HG03066 (cell line): ENCODE data around the gene DOCK3.
"Not testable (repeated sequence)": the region's sequence is repeated elsewhere in the genome, so short reads cannot be mapped to it uniquely, and the experiment has no call there.

ENCODE experiments used
- ATAC-seq: cut with Tn5 transposase; IDR thresholded peaks from one replicate; pipeline ENCODE4 v1.9.1; 2021; ENCODE audit warnings: low read depth; ENCODE audit not compliant: unreplicated experiment

Gene DOCK3

DNA sequence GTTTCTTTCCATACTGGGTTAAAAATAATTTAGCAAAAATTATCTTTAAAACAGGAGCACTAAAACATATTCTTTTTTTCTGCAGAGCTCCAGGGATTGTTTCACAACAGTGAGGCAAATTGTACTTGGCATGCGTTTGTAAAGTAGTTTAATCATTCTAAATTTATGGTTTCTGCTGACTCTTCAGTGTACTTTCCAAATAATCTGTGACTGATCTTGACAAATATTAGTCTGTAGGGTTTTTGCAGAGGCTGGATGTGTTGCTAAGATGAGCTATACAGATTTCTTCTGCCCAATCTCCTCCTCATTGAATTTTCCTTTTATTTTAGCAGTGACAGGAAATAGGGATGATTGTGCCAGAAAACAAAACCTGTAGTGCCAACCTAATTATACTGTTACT, 382.4 kb downstream of the DOCK3 start:
- no peak for ATAC-seq

- no peak for ATAC-seq
Measured at GRCh38 chr3:51063053-51063452, 388.3 kb downstream of the DOCK3 start.

- no peak for ATAC-seq
Measured at GRCh38 chr3:51075221-51075775, 400.6 kb downstream of the DOCK3 start.

GRCh38 chr3:51082363-51082762, 407.6 kb downstream of the DOCK3 start:
- ATAC-seq, result no peak

DNA sequence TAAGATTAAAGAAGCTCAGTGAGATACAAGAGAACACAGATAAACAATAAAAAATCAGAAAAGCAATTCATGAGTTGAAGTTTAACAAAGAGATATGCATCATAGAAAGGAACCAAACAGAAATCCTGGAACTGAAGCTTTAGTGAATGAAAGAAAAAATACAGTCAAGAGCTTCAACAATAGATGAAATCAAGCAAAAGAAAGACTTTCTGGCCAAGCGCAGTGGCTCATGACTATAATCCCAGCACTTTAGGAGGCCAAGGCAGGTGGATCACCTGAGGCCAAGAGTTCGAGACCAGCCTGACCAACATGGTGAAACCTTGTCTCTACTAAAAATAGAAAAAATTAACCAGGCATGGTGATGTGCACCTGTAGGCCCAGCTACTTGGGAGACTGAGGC, 408.8 kb downstream of the DOCK3 start:
- no peak for ATAC-seq

GRCh38 chr3:51092141-51092540, 417.4 kb downstream of the DOCK3 start:
- not testable (repeated sequence) for ATAC-seq

DNA sequence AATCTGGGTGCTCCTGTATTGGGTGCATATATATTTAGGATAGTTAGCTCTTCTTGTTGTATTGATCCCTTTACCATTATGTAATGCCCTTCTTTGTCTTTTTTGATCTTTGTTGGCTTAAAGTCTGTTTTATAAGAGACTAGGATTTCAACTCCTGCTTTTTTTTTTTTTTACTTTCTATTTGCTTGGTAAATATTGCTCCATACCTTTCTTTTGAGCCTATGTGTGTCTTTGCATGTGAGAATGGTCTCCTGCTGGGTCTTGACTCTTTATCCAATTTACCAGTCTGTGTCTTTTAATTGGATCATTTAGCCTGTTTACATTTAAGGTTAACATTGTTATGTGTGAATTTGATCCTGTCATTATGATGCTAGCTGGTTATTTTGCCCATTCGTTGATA, 420.1 kb downstream of the DOCK3 start:
- ATAC-seq, result not testable (repeated sequence)

DNA sequence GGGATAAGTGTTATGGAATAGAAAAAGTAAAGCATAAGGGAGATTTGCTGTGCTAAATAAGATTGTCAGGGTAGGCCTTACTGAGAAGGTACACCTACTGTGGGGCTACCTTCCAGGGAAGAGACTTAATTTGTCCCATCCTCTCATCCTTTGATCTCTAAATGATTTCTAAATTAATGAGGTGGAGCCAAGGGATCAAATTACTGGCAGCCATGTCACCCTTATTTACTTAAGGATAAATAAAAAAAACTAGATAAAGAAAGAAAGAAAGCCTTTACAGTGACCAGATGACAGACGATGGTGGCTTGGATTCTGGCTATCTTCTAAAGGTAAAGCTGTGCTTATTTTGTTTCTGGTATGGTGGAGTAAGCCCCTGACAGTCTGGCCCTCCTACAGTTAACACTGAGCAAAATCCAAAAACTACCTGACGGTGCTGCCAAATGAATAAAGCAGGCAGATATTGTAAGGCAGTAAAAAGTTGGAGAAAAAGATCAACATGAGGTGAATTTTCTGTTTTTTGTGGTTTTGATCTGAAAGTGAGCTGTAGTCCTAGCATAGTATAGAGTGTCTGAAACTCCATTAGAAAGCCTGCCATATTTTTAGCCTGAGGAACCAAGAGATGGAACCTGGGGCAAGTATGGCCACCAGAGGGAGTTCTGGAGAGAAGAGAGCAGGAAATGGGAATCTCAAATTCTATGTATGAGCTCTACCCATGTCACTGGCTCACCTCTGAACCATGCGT, 425.2 kb downstream of the DOCK3 start:
- ATAC-seq, result no peak

- no peak for ATAC-seq
Measured at GRCh38 chr3:51100536-51100851, 425.8 kb downstream of the DOCK3 start.

GRCh38 chr3:51102396-51102795, 427.7 kb downstream of the DOCK3 start:
- ATAC-seq, result no peak

- no peak for ATAC-seq
Measured at GRCh38 chr3:51106242-51106876, 431.6 kb downstream of the DOCK3 start.

DNA sequence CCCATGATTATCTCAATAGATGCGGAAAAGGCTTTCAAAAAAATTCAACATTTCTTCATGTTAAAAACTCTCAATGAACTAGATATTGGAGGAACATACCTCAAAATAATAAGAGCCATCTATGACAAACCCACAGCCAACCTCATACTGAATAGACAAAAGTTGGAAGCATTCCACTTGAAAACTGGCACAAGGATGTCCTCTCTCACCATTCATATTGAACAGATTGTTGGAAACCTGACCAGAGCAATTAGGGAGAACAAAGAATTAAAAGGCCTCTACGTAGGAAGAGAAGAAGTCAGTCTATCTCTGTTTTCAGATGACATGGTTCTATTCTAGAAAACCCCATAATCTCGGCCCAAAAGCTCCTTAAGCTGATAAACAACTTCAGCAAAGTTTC, 435.9 kb downstream of the DOCK3 start:
- no peak for ATAC-seq

DNA sequence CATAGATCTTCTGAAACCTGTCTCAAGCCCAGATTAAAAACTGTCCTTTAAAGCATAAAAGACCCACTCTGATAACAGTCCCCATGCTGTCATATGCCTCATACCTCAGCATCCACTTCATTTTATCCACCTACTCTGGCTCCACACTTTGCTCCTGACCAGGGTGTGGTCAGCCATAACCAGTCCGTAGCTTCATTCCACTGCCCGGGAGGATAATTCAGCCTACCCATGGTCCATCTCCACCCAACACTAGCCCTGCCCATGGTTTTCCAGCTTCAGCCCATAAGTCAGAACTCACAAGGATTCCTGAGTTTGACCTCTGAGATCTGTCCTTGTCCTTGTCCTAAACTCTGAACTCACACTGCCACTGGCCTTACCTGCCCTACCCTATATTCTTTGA, 448.2 kb downstream of the DOCK3 start:
- no peak for ATAC-seq

DNA sequence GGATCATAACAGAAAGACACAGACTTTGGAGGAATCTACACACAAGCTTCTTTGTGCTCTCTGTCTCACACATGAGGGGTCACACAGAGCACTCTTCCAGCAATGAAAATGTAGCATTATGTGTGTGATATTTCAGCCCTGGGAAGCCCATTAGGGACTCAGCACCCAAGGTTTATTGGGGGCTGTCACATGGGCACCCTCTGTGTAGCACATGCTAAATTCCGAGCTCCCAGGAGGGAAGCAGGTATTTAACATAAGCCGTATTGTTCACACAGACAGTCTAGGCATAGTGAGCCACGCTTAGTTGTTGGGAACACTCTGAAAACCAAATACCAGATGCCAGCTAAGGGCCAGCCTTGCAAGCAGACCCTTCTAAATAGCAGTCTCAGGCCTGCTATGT, 448.8 kb downstream of the DOCK3 start:
- ATAC-seq, result no peak

DNA sequence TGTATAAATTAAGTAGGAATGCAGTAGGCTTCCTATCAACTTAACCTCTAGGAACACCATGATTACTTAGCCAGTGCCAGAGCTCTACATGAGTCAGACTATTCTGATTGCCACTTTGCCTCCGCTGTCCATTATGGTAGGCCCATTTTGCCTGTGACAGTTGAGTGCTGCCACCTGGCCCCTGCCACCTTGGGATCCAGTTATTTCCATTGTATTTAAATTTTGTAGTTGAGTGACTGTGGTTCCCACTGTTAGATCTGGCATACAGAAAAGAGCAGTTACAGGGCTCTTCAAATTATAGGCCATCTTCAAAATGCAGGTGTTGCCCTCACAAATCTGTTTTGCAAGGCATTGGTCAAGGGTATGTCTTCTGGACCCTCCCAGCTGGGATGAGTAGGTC, 456.9 kb downstream of the DOCK3 start:
- ATAC-seq, result not testable (repeated sequence)

- ATAC-seq, result no peak
Measured at GRCh38 chr3:51137715-51138114, 463.0 kb downstream of the DOCK3 start.

GRCh38 chr3:51139616-51140015, 464.9 kb downstream of the DOCK3 start:
- no peak for ATAC-seq

GRCh38 chr3:51141573-51141972, 466.8 kb downstream of the DOCK3 start:
- ATAC-seq, result no peak

GRCh38 chr3:51145811-51146585, 471.3 kb downstream of the DOCK3 start:
- no peak for ATAC-seq

GRCh38 chr3:51146781-51147180, 472.1 kb downstream of the DOCK3 start:
- no peak for ATAC-seq

DNA sequence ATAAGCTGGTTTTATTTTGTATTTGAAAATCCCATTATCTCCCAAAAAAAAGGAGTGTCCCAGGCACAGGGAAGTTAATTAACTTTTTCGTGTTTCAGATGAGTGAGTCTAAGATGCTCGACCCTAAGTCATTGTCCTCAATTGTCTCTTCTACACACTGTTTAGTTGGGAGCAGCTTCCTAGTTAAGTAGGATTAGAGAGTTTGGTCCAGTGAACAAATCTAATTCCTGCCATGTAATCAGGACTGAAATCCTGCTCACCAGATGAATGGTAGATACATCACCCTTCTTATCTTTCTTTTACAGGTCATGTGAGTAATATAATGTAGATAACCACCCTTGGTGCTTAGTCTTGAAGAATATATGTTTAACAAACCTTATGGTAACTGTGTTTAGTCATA, 481.4 kb downstream of the DOCK3 start:
- no peak for ATAC-seq
